Fibroblast of peridontal ligament (primary cell): ENCODE measurements around the gene CCDC47.
"Not testable (repeated sequence)": the region's sequence is repeated elsewhere in the genome, so short reads cannot be mapped to it uniquely, and the experiment has no call there.

ENCODE experiments used
- DNase-seq: peaks from one replicate; pipeline ENCODE4 v3.0.0-alpha.2; 2010; ENCODE audit errors: extremely low read depth

The CCDC47 gene

DNA sequence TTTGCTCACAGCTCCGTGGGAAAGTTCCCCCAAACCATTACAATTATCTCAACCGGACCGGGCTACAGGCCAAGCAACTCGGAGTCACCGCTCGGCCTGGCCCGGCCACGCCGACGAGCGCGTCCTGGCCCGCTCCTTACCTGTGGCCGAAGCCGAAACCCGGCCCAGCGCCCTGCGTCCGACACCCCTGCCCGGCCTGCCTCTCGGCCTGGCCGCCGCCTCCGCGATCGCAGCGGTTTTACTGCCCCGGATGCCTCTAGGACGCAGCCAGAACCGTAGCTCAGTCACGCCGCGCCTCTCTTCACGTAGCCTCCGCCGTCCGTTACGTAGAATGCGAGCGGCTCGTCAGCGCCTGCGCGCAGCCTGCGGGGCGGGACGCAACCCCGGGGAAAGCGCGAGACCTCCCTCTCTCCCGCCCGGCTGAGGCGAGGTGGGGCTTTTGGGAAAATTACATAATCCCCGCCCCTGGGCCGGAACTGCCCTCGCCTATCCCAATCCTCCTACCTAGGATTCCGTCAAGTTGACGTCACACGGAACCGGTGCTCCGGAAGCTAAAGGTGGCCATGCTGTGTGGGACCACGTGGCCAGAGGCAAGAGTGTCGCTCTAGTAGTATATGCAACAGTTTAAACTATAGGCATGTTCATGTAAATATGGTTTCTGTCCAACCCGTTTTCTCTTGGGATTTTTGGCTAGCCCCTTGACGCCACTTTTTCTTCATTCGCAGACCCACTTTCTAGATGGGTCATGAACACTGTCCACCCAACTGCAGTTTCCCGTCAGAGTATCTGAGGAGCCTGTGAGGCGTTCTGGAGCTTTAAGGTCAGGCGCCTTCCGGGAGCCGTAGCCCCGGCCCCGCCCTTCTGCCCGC, at the start of gene CCDC47:
Gene CCDC47, minus strand, starts transcription at position 326 of the 869 bp plus-strand sequence. CDS start 7,422 bp downstream, outside the sequence.
- peak; percentile 99 for DNase-seq

DNA sequence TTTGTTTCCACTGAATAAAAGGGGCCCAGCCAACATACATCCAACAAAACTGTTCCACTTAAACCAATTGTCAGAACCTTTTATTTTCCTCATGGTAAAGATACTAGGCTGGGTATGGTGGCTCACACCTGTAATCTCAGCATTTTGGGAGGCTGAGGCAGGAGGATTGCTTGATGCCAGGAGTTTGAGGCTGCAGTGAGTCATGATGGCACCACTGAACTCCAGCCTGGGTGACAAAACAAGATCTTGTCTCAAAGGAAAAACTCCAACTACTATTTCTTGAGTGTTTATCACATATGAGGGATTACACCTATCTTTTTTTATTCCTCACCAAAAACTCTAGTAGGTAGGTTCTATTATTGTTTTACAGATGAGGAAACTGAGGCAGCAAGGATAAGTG, 49.1 kb upstream of the CCDC47 start:
- no peak for DNase-seq

- no peak for DNase-seq
Measured at GRCh38 chr17:63821804-63822203, 48.4 kb upstream of the CCDC47 start.

DNA sequence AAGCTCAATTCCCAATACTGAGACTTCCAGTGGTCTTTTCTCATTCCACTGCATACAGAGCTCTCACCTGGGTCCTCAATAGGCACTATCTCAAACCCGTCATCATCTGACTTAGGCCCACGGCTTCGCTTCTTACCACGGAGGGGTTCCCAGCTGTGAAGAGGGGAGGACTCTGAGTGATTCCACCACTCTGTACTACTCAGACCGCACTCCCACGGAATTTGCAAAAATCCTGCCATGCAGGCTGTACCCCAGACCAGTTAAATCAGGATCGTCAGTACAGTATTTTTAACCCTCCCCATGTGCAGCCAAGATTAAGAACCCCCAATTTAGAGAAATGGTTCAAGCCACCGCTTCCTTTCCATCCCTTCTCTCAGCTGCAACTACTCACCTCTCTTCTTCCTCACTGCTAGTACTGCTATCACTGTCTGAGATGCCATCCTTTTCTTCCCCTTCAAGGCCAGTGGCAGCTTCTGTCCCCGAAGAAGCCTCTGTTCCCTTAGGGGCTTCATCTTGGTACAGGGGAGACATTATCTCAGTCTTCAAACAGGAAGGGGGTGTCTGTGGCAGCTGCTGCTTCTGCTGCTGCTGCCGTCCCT, 47.7 kb upstream of the CCDC47 start:
- no peak for DNase-seq

DNA sequence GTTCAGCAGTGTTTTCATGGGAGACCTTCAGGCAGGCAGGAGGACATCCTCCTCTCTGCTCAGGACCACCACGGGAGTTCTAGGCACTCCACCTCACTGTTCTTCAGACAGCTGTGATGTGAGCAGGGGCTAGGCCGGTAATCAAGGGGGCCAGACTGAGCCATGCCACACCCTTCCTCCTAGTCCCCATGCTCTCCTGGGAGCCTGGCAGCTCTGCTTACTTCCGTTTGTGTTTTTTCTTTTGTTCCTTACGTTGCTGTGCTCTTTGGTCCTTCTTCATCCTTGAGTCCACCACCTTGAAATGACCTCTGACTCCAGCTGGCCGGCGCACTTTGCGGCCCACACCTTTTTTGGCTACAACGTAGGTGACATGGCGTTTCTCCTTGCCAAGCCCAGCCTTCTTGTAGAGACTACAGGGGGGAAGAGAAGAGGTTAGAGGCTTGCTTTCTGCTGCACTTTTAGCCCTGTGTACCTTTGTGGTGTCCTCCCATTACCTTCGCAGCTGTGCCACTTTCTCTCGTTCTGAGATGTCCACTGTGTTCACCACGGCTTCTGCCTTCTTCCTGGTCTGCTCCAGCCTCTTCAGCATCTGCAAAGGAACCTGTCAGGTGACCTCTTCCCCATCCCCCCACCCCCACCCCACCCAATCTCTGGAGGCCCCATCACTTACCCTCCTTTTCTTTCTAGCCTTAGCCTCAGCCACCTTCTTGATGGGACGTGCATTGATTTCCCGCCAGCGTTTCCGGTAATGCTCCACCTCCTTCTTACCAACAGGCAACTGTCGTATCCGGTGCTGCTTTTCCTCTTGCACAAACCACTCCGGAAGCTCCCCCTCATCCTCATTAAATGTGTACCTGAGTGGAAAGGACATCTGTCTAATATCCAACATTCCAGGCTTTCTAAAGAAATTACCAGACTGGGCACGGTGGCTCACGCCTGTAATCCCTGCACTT, 46.5 kb upstream of the CCDC47 start:
- no peak for DNase-seq

DNA sequence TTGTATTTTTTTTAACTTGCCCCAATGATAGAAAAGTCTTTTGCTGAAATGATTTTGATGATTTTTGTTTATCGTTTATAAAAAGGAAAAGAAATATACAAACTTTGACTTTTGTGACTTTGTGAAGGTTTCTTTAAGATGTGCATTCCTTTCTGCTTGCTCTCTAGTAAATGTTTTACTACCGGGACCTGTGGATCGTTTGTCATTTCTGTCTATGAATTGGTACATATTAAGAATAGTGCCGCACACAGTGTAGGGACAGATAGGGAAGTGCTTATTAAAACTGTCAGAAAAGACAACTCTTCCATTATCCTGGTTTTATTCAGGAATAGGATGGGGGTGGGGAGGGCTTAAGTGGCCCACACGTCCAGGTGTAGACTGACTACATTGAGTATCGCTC, 45.7 kb upstream of the CCDC47 start:
- DNase-seq = no peak

GRCh38 chr17:63817736-63818385, 44.5 kb upstream of the CCDC47 start:
- DNase-seq = no peak

- DNase-seq = peak; percentile 33
Measured at GRCh38 chr17:63816669-63817068, 43.3 kb upstream of the CCDC47 start.

DNA sequence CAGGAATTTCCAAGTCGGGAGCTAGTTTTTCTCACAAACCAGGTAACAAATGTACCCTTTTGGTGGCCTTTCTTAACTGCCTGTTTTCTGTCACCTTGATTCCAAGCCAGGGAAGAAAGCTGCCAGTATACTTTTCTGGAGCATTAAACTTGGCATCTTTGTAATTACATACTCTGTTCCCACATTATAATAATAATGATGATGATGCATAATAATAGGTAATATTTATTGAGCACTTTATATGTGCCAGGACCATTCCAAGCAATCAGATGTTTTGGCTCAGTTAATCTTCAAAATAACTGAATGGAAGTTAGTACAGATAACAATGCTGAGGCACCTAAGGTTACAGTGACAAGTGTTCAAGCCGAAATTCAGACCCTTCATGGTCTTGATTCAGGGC, 42.7 kb upstream of the CCDC47 start:
- no peak for DNase-seq

DNA sequence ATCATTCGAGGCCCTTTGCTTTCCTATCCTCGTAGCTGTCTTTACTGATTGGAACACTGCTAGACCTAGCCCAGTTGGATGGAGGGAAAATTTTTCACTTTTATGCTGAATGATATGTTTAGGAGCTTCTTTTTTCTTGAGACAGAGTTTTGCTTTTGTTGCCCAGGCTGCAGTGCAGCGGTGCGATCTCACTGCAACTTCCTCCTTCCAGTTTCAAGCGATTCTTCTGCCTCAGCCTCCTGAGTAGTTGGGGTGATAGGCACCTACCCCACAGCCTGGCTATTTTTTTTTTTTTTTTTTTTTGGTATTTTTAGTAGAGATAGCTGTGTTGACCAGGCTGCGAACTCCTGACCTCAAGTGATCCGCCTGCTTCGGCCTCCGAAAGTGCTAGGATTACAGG, 36.6 kb upstream of the CCDC47 start:
- no peak for DNase-seq

- DNase-seq = peak; percentile 15
Measured at GRCh38 chr17:63805591-63805990, 32.2 kb upstream of the CCDC47 start.

DNA sequence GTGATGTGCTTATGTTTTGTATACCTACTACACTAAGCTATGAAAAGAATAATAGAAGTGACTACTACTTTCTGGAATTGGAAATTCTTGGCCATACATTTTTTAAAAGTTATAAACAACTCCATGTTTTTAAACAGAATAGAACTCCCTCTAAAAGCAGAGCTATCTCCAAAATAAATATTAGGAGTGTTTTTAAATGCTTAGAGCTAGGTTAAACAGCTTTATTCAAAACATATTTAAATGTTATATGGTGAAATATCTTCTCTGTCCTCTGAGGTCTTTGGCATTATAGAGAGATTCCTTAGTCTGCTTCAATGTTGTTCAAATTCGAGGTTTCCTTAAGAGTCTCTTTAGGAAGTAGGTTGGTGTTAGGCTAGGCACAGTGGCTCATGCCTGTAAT, 30.9 kb upstream of the CCDC47 start:
- no peak for DNase-seq

DNA sequence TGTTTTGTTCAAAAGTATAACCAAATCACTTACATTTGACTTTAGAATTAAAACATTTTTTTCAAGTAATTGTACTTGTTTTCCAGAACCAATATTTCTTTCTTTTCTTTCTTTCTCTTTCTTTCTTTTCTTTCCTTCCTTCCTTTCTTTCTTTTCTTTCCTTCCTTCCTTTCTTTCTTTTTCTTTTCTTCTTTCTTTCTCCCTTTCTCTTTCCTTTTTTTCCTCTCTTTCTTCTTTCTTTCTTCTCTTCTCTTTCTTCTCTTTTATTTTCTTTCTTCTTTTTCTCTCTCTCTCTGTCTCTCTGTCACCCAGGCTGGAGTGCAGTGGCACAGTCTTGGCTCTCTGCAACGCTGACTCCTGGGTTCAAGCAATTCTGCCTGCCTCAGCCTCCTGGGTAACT, 27.4 kb upstream of the CCDC47 start:
- no peak for DNase-seq

GRCh38 chr17:63798572-63799106, 25.2 kb upstream of the CCDC47 start:
- peak; percentile 33 for DNase-seq

DNA sequence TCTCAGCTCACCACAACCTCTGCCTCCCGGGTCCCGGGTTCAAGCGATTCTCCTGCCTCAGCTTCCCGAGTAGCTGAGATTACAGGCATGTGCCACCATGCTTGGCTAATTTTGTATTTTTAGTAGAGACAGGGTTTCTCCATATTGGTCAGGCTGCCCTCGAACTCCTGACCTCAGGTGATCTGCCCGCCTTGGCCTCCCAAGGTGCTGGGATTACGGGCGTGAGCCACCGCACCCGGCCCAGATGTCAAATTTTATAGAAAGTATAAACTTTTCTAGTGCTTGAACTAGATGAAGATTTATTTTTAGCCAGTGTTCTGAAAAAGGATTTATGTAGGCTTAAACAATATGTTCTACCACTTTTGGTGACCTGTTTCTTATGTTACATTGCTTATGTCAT, 23.0 kb upstream of the CCDC47 start:
- DNase-seq = not testable (repeated sequence)

DNA sequence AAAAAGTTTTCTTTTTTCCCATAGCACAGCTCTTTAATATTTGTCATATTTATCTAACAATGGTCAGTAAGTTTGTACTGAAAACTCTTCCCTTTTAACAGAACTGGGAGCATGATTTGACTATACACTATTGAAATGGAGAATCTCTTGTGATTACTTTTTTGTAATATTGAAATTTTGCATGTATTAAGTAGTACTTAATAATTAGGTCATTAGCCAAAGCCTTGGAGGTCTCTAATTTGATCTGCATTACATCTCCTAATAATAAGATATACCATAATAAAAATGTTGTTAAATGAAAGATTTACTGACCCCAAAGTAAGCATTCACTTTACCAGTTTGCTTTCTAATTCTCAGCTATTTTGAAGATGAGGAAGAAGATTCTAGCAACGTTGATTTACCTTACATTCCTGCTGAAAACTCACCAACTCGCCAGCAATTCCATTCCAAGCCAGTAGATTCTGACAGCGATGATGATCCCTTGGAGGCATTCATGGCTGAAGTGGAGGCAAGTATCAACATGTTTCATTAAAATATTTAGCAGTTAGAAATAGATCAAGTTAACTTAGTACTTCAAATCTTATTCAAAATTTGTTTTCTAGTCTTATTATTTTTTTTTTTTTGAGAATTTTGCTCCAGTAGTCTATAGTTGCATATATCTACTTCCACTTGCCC, 18.8 kb upstream of the CCDC47 start:
- no peak for DNase-seq

- no peak for DNase-seq
Measured at GRCh38 chr17:63790057-63790456, 16.7 kb upstream of the CCDC47 start.

DNA sequence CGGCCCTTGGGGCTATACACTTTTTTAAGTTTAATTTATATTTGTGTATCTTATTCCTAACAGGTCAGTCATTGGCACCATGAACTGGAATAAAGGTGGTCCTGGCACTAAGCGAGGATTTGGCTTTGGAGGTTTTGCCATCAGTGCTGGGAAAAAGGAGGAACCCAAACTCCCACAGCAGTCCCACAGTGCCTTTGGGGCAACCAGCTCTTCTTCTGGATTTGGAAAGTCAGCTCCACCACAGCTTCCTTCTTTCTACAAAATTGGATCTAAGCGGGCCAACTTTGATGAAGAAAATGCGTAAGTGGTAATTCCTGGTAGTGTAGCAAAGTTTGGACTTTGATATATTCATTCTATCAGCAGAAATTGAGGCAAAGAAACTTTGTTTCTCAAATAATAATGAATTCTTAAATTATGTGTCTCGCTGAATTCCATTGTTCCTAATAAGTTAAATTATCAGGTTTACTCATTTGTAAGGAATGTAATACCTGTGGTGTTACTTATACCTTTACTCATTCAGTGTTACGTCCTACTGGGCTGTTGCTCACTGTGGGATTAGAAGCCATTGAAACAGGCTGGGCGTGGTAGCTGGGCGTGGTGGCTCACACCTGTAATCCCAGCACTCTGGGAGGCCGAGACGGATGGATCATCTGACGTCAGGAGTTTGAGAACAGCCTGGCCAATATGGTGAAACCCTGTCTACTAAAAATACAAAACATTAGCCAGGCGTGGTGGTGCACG, 13.7 kb upstream of the CCDC47 start:
- no peak for DNase-seq

- no peak for DNase-seq
Measured at GRCh38 chr17:63786117-63786516, 12.7 kb upstream of the CCDC47 start.

GRCh38 chr17:63785556-63785955, 12.2 kb upstream of the CCDC47 start:
- DNase-seq = peak; percentile 60
